Esophagus squamous epithelium (tissue), 4 donors: ENCODE results near the gene FCGR3B.
"Not testable (repeated sequence)": the region's sequence is repeated elsewhere in the genome, so short reads cannot be mapped to it uniquely, and the experiment has no call there.

ENCODE experiments used
- CTCF ChIP-seq, 6 experiments: fragments of 450-650 bp in 4 of 6; fragments of 200-600 bp in 2 of 6; sonication (generic) in 2 of 6; IDR thresholded peaks; one replicate each; pipeline ENCODE4 v1.5.1; 2016 to 2019; ENCODE audit warnings: antibody characterized with exemption in 6 of 6, mild to moderate bottlenecking in 4 of 6, moderate library complexity in 4 of 6
- POLR2A ChIP-seq, 4 donors: fragments of 450-650 bp; IDR thresholded peaks; one replicate each; pipeline ENCODE4 v1.6.1; 2017; ENCODE audit warnings: antibody characterized with exemption in 4 of 4, mild to moderate bottlenecking in 4 of 4, moderate library complexity in 3 of 4

- not testable (repeated sequence) for TF ChIP-seq CTCF, POLR2A (IDR thresholded peaks at IDR 0.05)
These were observed 25.0 kb downstream of the FCGR3B start for GRCh38 chr1:161605762-161606540.
